Tibial artery (tissue), 4 donors: Measurements from ENCODE around the gene NDRG3.

Experiments used
- DNase-seq, 2 donors: peaks; one replicate each; pipeline ENCODE4 v3.0.0-alpha.2; 2019
- H3K27ac ChIP-seq, 2 donors: fragments of 200-600 bp; sonication (generic) in 1 of 2; 1 replicate in 1 of 2; 2 replicates in 1 of 2; pipeline ENCODE4 v1.5.1; 2018 to 2019; ENCODE audit warnings: mild to moderate bottlenecking in 1 of 2
- H3K27me3 ChIP-seq, 2 donors: fragments of 200-600 bp; sonication (generic) in 1 of 2; one replicate each; pipeline versions ENCODE4 v1.5.1 to v1.6.0; 2016 to 2019
- H3K36me3 ChIP-seq, 3 donors: fragments of 200-600 bp; sonication (generic) in 2 of 3; one replicate each; pipeline ENCODE4 v1.5.1; 2016 to 2019; ENCODE audit warnings: mild to moderate bottlenecking in 2 of 3
- H3K4me1 ChIP-seq, 4 donors: fragments of 200-600 bp; sonication (generic) in 2 of 4; 1 replicate in 3 of 4; 2 replicates in 1 of 4; pipeline ENCODE4 v1.5.1; 2016 to 2019
- H3K4me3 ChIP-seq, 2 donors: fragments of 200-600 bp; sonication (generic) in 1 of 2; 1 replicate in 1 of 2; 2 replicates in 1 of 2; pipeline ENCODE4 v1.5.1; 2018 to 2019; ENCODE audit warnings: mild to moderate bottlenecking in 2 of 2
- H3K9me3 ChIP-seq, 3 donors: fragments of 200-600 bp; sonication (generic) in 1 of 3; one replicate each; pipeline ENCODE4 v1.5.1; 2016 to 2019
- CTCF ChIP-seq, 2 experiments: fragments of 200-600 bp in 1 of 2; fragments of 450-650 bp in 1 of 2; IDR thresholded peaks; one replicate each; pipeline ENCODE4 v1.5.1; 2017 to 2019; ENCODE audit warnings: antibody characterized with exemption in 2 of 2, mild to moderate bottlenecking in 1 of 2, moderate library complexity in 1 of 2
- intact Hi-C: fragments of 100-400 bp; cut with DNase I; formaldehyde crosslinking; loops from one replicate; pipeline ENCODE4 v1.15.0; 2023; ENCODE audit warnings: low total_unique reads

The NDRG3 gene

DNA sequence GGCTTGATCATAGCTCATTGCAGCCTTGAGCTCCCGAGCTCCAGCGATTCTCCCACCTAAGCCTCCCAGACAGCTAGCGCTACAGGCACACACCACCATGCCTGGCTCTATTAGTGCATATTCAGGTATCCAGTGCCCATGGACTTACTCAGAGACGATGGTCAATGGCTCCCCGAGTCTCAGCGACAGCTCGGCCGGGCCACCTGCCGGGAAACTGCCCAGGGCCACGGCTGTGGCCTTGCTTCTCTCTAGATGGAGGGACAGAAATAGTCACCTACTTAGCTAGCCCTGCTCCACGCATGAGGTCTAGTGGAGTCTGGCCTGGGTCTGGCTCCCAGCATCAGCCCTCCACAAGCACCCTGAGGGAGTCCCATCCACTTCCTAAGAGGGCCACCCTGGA, 111.5 kb downstream of the NDRG3 start:
- intact Hi-C loops, result no loop called here
- no peaks in the 10 kb centered on the region for H3K36me3 ChIP-seq
- no peak overlapping the region for H3K27ac ChIP-seq
- H3K27me3 ChIP-seq, result no peaks in the 10 kb centered on the region
- H3K4me1 ChIP-seq, result no peaks in the 10 kb centered on the region
- no peak for TF ChIP-seq CTCF (IDR thresholded peaks at IDR 0.05)
- H3K9me3 ChIP-seq, result no peaks in the 10 kb centered on the region
- no peak for DNase-seq
- no peak overlapping the region for H3K4me3 ChIP-seq

DNA sequence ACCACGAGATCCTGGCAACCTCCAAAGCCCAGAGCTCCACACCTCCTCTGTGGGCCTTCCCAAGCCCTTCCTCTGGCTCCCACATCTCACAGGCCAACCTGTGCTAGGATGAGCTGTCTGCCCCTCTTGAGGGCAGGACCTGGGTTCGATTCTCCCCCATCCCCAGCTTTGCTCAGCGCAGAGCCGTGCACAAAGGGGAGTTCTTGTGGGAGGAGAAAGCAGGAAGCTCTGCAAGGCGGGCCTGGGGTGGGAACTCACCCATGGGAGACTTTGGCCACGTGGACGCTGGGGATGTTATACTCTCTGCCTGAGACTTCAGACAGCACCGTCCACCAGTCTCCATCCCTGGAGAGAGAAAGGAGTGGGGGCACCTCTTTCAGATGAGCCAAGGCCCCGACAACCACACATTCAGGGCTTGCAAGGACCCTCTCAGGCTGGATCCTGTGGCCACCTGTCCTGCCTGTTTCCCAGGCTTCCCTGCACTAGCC, 112.6 kb downstream of the NDRG3 start:
- H3K4me3 ChIP-seq, result no peak overlapping the region
- no peaks in the 10 kb centered on the region for H3K9me3 ChIP-seq
- no peaks in the 10 kb centered on the region for H3K4me1 ChIP-seq
- H3K36me3 ChIP-seq, result no peaks in the 10 kb centered on the region
- intact Hi-C loops, result no loop called here
- no peak for TF ChIP-seq CTCF (IDR thresholded peaks at IDR 0.05)
- DNase-seq, result no peak
- H3K27ac ChIP-seq, result no peak overlapping the region
- no peaks in the 10 kb centered on the region for H3K27me3 ChIP-seq

GRCh38 chr20:36632487-36633284, 113.2 kb downstream of the NDRG3 start:
- intact Hi-C loops, result no loop called here
- no peaks in the 10 kb centered on the region for H3K27me3 ChIP-seq
- H3K36me3 ChIP-seq, result no peaks in the 10 kb centered on the region
- no peaks in the 10 kb centered on the region for H3K4me1 ChIP-seq
- no peak overlapping the region for H3K27ac ChIP-seq
- TF ChIP-seq CTCF (IDR thresholded peaks at IDR 0.05), result no peak
- no peak overlapping the region for H3K4me3 ChIP-seq
- DNase-seq, result no peak
- no peaks in the 10 kb centered on the region for H3K9me3 ChIP-seq

DNA sequence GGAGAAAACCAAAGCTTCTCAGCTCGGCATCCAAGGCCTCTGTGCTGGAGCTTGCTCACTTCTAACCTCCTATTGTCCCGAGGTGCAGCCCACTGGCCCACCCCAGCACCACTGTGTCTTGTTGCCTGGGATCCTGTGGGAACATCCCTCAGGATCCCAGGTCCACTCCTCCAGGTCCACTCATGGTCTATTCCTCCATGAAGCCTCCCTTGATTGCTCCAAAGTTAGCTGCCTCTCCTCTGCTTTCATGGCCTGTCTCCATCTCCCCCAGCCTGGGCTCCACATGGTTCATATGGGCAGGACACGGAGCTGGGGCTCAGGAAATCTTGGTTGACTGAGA, 113.8 kb downstream of the NDRG3 start:
- Histone ChIP-seq H3K4me3 (no peak overlapping the region), H3K27me3 (no peaks in the 10 kb centered on the region), H3K9me3 (no peaks in the 10 kb centered on the region), H3K4me1 (no peaks in the 10 kb centered on the region), H3K27ac (no peak overlapping the region), H3K36me3 (no peaks in the 10 kb centered on the region)
- TF ChIP-seq CTCF (IDR thresholded peaks at IDR 0.05), result no peak
- intact Hi-C loops, result no loop called here
- no peak for DNase-seq

- Histone ChIP-seq H3K36me3 (no peaks in the 10 kb centered on the region), H3K9me3 (no peaks in the 10 kb centered on the region), H3K4me3 (no peak overlapping the region), H3K27me3 (no peaks in the 10 kb centered on the region), H3K4me1 (no peaks in the 10 kb centered on the region), H3K27ac (no peak overlapping the region)
- TF ChIP-seq CTCF (IDR thresholded peaks at IDR 0.05), result no peak
- intact Hi-C loops, result no loop called here
- no peak for DNase-seq
Measured at GRCh38 chr20:36631646-36632045, 114.2 kb downstream of the NDRG3 start.
